Islet of Langerhans (tissue), 1 donor: ENCODE data around the gene CSE1L.
"Not testable (repeated sequence)": the region's sequence is repeated elsewhere in the genome, so short reads cannot be mapped to it uniquely, and the experiment has no call there.

ENCODE experiments used
- FAIRE-seq: peaks from one replicate; lab custom pipeline; 2011; peaks lifted over from hg19 to GRCh38; lab: Jason Lieb, UNC

The CSE1L gene

GRCh38 chr20:49132995-49133478 is 86.9 kb downstream of the CSE1L start:
- FAIRE-seq: peak; percentile 93

- FAIRE-seq: no peak
Observed at GRCh38 chr20:49133571-49133970, 87.5 kb downstream of the CSE1L start.

GRCh38 chr20:49134797-49135196 is 88.7 kb downstream of the CSE1L start:
- not testable (repeated sequence) for FAIRE-seq

- FAIRE-seq: no peak
Observed at GRCh38 chr20:49136817-49137571, 90.9 kb downstream of the CSE1L start.

GRCh38 chr20:49138431-49138830 is 92.3 kb downstream of the CSE1L start:
- no peak for FAIRE-seq

- peak; percentile 30 for FAIRE-seq
Observed at GRCh38 chr20:49140411-49140810, 94.3 kb downstream of the CSE1L start.

- FAIRE-seq: no peak
Observed at GRCh38 chr20:49140834-49141233, 94.7 kb downstream of the CSE1L start.
